H1 (cell line): ENCODE results near the gene MED13. TPM values are rescaled to one million over a fixed set of nuclear protein-coding genes. Genes with fewer than 3 reads are reported as not detected.

Source experiments
- CTCF ChIA-PET: fragments of 300-600 bp; sonication (Branson Sonifier 250); formaldehyde crosslinking; loops from one replicate; lab custom pipeline; 2021; ENCODE audit not compliant: partially characterized antibody; lab: Charles Lee
- POLR2A ChIA-PET: fragments of 300-600 bp; sonication (Branson Sonifier 250); formaldehyde crosslinking; loops from one replicate; lab custom pipeline; 2021; ENCODE audit warnings: inconsistent platforms; ENCODE audit not compliant: partially characterized antibody; lab: Charles Lee
- DNase-seq, 2 experiments: peaks; one replicate each; pipeline versions ENCODE4 v3.0.0 to v3.0.0-alpha.2; 2010 to 2022; ENCODE audit warnings: low spot score in 2 of 2, low read depth in 1 of 2, mixed read lengths in 1 of 2
- FAIRE-seq: peaks from 2 replicates; lab custom pipeline; 2011; peaks lifted over from hg19 to GRCh38; lab: Jason Lieb, UNC
- H2AFZ ChIP-seq: 2 replicates; pipeline ENCODE4 v1.8.1; 2012; ENCODE audit warnings: low read length, inconsistent platforms
- H2AK5ac ChIP-seq: 2 replicates; pipeline ENCODE4 v1.6.1; 2013; ENCODE audit warnings: low read depth, low read length
- H2BK120ac ChIP-seq: replicated peaks from 2 replicates; pipeline ENCODE3; 2013; ENCODE audit warnings: low read depth, low read length, inconsistent platforms
- H2BK12ac ChIP-seq: 2 replicates; pipeline ENCODE4 v1.6.1; 2013; ENCODE audit warnings: low read depth, low read length
- H2BK15ac ChIP-seq: 2 replicates; pipeline ENCODE4 v1.6.1; 2013; ENCODE audit warnings: low read length
- H2BK20ac ChIP-seq: 2 replicates; pipeline ENCODE4 v1.6.1; 2013; ENCODE audit warnings: low read length
- H2BK5ac ChIP-seq: 2 replicates; pipeline ENCODE4 v1.6.1; 2013; ENCODE audit warnings: low read depth, low read length
- H3K14ac ChIP-seq: 2 replicates; pipeline ENCODE4 v1.6.1; 2013; ENCODE audit warnings: inconsistent platforms; ENCODE audit not compliant: insufficient read length
- H3K18ac ChIP-seq: 2 replicates; pipeline ENCODE4 v1.6.1; 2013; ENCODE audit warnings: low read length; ENCODE audit errors: extremely low read depth
- H3K23ac ChIP-seq: 2 replicates; pipeline ENCODE4 v1.6.1; 2013; ENCODE audit warnings: inconsistent platforms; ENCODE audit not compliant: insufficient read length
- H3K23me2 ChIP-seq: 2 replicates; pipeline ENCODE4 v1.6.1; 2013; ENCODE audit warnings: low read depth, low read length
- H3K27ac ChIP-seq: 2 replicates; pipeline ENCODE4 v1.6.1; 2011; ENCODE audit warnings: low read depth, low read length, inconsistent platforms
- H3K27me3 ChIP-seq, 4 experiments: replicated peaks in 1 of 4; 1 replicate in 1 of 4; 2 replicates in 3 of 4; pipeline versions ENCODE4 v1.6.1 to v1.8.1; 2011 to 2013; ENCODE audit warnings: low read length in 3 of 4, mild to moderate bottlenecking in 3 of 4, inconsistent platforms in 2 of 4, mixed read lengths in 2 of 4, moderate library complexity in 1 of 4; ENCODE audit not compliant: control insufficient read depth in 3 of 4, insufficient read depth in 3 of 4; ENCODE audit errors: extremely low read depth in 1 of 4
- H3K36me3 ChIP-seq, 4 experiments: 2 replicates each; pipeline versions ENCODE4 v1.6.1 to v1.8.1; 2011 to 2013; ENCODE audit warnings: mild to moderate bottlenecking in 4 of 4, low read length in 3 of 4, moderate library complexity in 2 of 4, control low read depth in 1 of 4, inconsistent platforms in 1 of 4; ENCODE audit not compliant: insufficient read depth in 4 of 4, control insufficient read depth in 2 of 4
- H3K4ac ChIP-seq: replicated peaks from 2 replicates; pipeline ENCODE3; 2013; ENCODE audit warnings: low read length, low read depth, mixed read lengths, inconsistent platforms; ENCODE audit not compliant: insufficient read length
- H3K4me1 ChIP-seq, 4 experiments: replicated peaks in 1 of 4; 1 replicate in 1 of 4; 2 replicates in 3 of 4; pipeline versions ENCODE4 v1.6.1 to v1.8.1; 2011 to 2013; ENCODE audit warnings: low read length in 3 of 4, inconsistent platforms in 2 of 4, mixed read lengths in 1 of 4; ENCODE audit not compliant: insufficient read depth in 4 of 4, control insufficient read depth in 3 of 4
- H3K4me2 ChIP-seq, 2 experiments: 2 replicates each; pipeline versions ENCODE4 v1.6.1 to v1.8.1; 2011 to 2013; ENCODE audit warnings: low read depth in 2 of 2, low read length in 2 of 2, control low read depth in 1 of 2, inconsistent platforms in 1 of 2, mild to moderate bottlenecking in 1 of 2; ENCODE audit not compliant: insufficient read depth in 1 of 2
- H3K4me3 ChIP-seq, 4 experiments: fragments of 200-600, 300-600 bp in 1 of 4; sonication (generic), shearing (Covaris generic), sonication (Bioruptor Twin) in 1 of 4; 2 replicates each; pipeline versions ENCODE4 v1.5.1 to v1.8.1; 2011 to 2016; ENCODE audit warnings: low read length in 4 of 4, low read depth in 3 of 4, control low read depth in 2 of 4, inconsistent platforms in 2 of 4, mild to moderate bottlenecking in 2 of 4, mixed read lengths in 1 of 4, moderate library complexity in 1 of 4; ENCODE audit not compliant: insufficient read depth in 2 of 4; ENCODE audit errors: extremely low read depth in 1 of 4
- H3K56ac ChIP-seq: replicated peaks from 2 replicates; pipeline ENCODE3; 2013; ENCODE audit warnings: low read depth, mild to moderate bottlenecking, mixed read lengths, low read length, inconsistent platforms; ENCODE audit not compliant: insufficient read length
- H3K79me1 ChIP-seq: 2 replicates; pipeline ENCODE4 v1.6.1; 2013; ENCODE audit warnings: low read depth, low read length, control low read depth
- H3K79me2 ChIP-seq, 2 experiments: 2 replicates each; pipeline versions ENCODE4 v1.6.1 to v1.8.1; 2012 to 2013; ENCODE audit warnings: low read length in 2 of 2, mild to moderate bottlenecking in 2 of 2, inconsistent platforms in 1 of 2; ENCODE audit not compliant: insufficient read depth in 2 of 2, control insufficient read depth in 1 of 2
- H3K9ac ChIP-seq, 4 experiments: replicated peaks in 1 of 4; 1 replicate in 1 of 4; 2 replicates in 3 of 4; pipeline versions ENCODE4 v1.6.1 to v1.8.1; 2011 to 2013; ENCODE audit warnings: low read depth in 3 of 4, low read length in 3 of 4, control low read depth in 2 of 4, mild to moderate bottlenecking in 2 of 4, moderate library complexity in 2 of 4, inconsistent platforms in 1 of 4; ENCODE audit errors: extremely low read depth in 1 of 4
- H3K9me3 ChIP-seq, 2 experiments: 2 replicates each; pipeline versions ENCODE4 v1.6.1 to v1.8.1; 2012 to 2013; ENCODE audit warnings: mild to moderate bottlenecking in 2 of 2, moderate library complexity in 2 of 2, control low read depth in 1 of 2, inconsistent platforms in 1 of 2, low read depth in 1 of 2, low read length in 1 of 2, mixed read lengths in 1 of 2; ENCODE audit not compliant: insufficient read depth in 2 of 2
- H4K20me1 ChIP-seq, 2 experiments: replicated peaks in 1 of 2; 2 replicates each; pipeline versions ENCODE3 to v1.8.1; 2011 to 2013; ENCODE audit warnings: inconsistent platforms in 2 of 2, low read length in 2 of 2, mild to moderate bottlenecking in 1 of 2; ENCODE audit not compliant: insufficient read depth in 2 of 2, control insufficient read depth in 1 of 2
- H4K5ac ChIP-seq: 2 replicates; pipeline ENCODE4 v1.6.1; 2013; ENCODE audit warnings: low read length, low read depth, mixed read lengths, inconsistent platforms; ENCODE audit not compliant: insufficient read length
- H4K8ac ChIP-seq: 2 replicates; pipeline ENCODE4 v1.8.0; 2013; ENCODE audit warnings: mild to moderate bottlenecking, moderate library complexity, low read length, inconsistent platforms; ENCODE audit not compliant: insufficient read depth; ENCODE audit errors: extremely low read depth
- H4K91ac ChIP-seq: replicated peaks from 2 replicates; pipeline ENCODE3; 2013; ENCODE audit warnings: low read length, mixed read lengths, inconsistent platforms; ENCODE audit not compliant: insufficient read length
- EZH2 ChIP-seq: fragments of 200-600 bp; sonication (generic); IDR thresholded peaks from 2 replicates; pipeline ENCODE4 v1.7.1; 2012; ENCODE audit warnings: low read depth, mild to moderate bottlenecking, moderate library complexity, low read length, inconsistent platforms; ENCODE audit not compliant: severe bottlenecking
- POU5F1 ChIP-seq: IDR thresholded peaks from 2 replicates; pipeline ENCODE4 v1.6.1; 2011; ENCODE audit warnings: low read depth, mild to moderate bottlenecking, low read length, moderate library complexity
- RNF2 ChIP-seq: fragments of 200-900, 300-1000 bp; sonication (generic); IDR thresholded peaks from 2 replicates; pipeline ENCODE4 v1.7.1; 2016; ENCODE audit warnings: borderline replicate concordance, low read depth, mild to moderate bottlenecking, antibody characterized with exemption, low read length; ENCODE audit not compliant: poor library complexity, severe bottlenecking; ENCODE audit errors: missing control alignments
- WGBS, 2 experiments: shearing (Covaris generic) in 1 of 2; methylation state at CpG; one replicate each; pipeline versions ENCODE4 v1.1.6 to v1.1.7; 2013 to 2015; ENCODE audit warnings: low lambda C conversion rate in 2 of 2, mixed read lengths in 2 of 2, inconsistent platforms in 1 of 2, low coverage in 1 of 2, missing lambda C conversion rate in 1 of 2; ENCODE audit not compliant: insufficient replicate concordance in 2 of 2, insufficient coverage in 1 of 2, insufficient read length in 1 of 2; ENCODE audit errors: extremely low coverage in 1 of 2, missing lambda C conversion rate in 1 of 2; 5-methylcytosine and 5-hydroxymethylcytosine counted together
- polyA plus RNA-seq, 7 experiments: library from polyadenylated mRNA; depleted of rRNA in 3 of 7; stranded (reverse) in 5 of 7; unstranded in 2 of 7; fragments of >200 nt in 5 of 7; fragments of 200-250 nt in 2 of 7; gene quantifications; 1 replicate in 5 of 7; 2 replicates in 1 of 7; 4 replicates in 1 of 7; pipeline versions ENCODE4 v1.2.1 to v1.2.3, GENCODE V29; 2011 to 2013; ENCODE audit warnings: missing spikeins in 2 of 7, mixed read lengths in 2 of 7
- total RNA-seq: library from RNA; stranded (reverse); fragmentation: NEBNext Ultra II Directional; extraction: Animal tissue kit (Norgen Biotek cat#: 25700); gene quantifications from 2 replicates; pipeline ENCODE4 v1.2.1, GENCODE V29; 2021

Gene MED13
- total and polyA plus RNA-seq, 2 of the 8 experiments (the other 6 are each of a cell fraction or from before 2014, with no cell fraction given) = 11.3 to 44.8 TPM

- Histone ChIP-seq H3K79me1 (peaks cover 2% of the 10 kb centered on the region), H4K20me1 (peaks cover 3 to 5% of the 10 kb centered on the region in 2 experiments), H3K23me2 (no peaks in the 10 kb centered on the region), H2BK15ac (no peak overlapping the region), H4K8ac (no peak overlapping the region; the same call in 1 of the 2 replicates), H2AK5ac (no peak overlapping the region), H3K18ac (no peak overlapping the region), H2BK20ac (no peak overlapping the region), H3K27me3 (no peaks in the 10 kb centered on the region), H2BK12ac (no peak overlapping the region), H3K4me2 (no peak overlapping the region), H3K14ac (no peak overlapping the region), H4K91ac (no peak overlapping the region), H3K4ac (no peak overlapping the region), H3K23ac (no peak overlapping the region), H2BK120ac (no peak overlapping the region), H4K5ac (no peak overlapping the region), H2AFZ (no peak overlapping the region), H3K9me3 (no peaks in the 10 kb centered on the region), H3K56ac (no peak overlapping the region), H3K4me3 (no peak overlapping the region), H3K9ac (no peak overlapping the region), H3K79me2 (peaks cover 0 to 43% of the 10 kb centered on the region in 2 experiments; a peak in 3 of 4 replicates), H3K4me1 (0 out of 7 replicates have a peak, but pooled peaks cover 0 to 2% (median 0%) of the 10 kb centered on the region in 4 experiments), H3K27ac (no peak overlapping the region), H2BK5ac (no peak overlapping the region), H3K36me3 (peaks cover 21 to 79% (median 50%) of the 10 kb centered on the region in 4 experiments)
- no peak for DNase-seq
- WGBS, 2 experiments = 94% methylated on average over 6 of the region's 6 CpGs; no CpG with 5 or more reads in 1 of the 2 experiments
- FAIRE-seq = no peak
- CTCF ChIA-PET = no interaction called here
- POLR2A ChIA-PET = no interaction called here
- no peak for TF ChIP-seq EZH2
- TF ChIP-seq POU5F1 = no peak
- no peak for TF ChIP-seq RNF2
Observed at GRCh38 chr17:62030264-62030663, 34.8 kb downstream of the MED13 start.
